GM18511 (cell line): Measurements from ENCODE around the gene CPSF4L.
A peak's percentile ranks its signal among the peaks of the same experiment; 100 is the strongest.

Experiments
- ATAC-seq: cut with Tn5 transposase; IDR thresholded peaks from one replicate; pipeline ENCODE4 v1.9.1; 2021; ENCODE audit warnings: mild to moderate bottlenecking, moderate library complexity; ENCODE audit not compliant: unreplicated experiment

CPSF4L gene

DNA sequence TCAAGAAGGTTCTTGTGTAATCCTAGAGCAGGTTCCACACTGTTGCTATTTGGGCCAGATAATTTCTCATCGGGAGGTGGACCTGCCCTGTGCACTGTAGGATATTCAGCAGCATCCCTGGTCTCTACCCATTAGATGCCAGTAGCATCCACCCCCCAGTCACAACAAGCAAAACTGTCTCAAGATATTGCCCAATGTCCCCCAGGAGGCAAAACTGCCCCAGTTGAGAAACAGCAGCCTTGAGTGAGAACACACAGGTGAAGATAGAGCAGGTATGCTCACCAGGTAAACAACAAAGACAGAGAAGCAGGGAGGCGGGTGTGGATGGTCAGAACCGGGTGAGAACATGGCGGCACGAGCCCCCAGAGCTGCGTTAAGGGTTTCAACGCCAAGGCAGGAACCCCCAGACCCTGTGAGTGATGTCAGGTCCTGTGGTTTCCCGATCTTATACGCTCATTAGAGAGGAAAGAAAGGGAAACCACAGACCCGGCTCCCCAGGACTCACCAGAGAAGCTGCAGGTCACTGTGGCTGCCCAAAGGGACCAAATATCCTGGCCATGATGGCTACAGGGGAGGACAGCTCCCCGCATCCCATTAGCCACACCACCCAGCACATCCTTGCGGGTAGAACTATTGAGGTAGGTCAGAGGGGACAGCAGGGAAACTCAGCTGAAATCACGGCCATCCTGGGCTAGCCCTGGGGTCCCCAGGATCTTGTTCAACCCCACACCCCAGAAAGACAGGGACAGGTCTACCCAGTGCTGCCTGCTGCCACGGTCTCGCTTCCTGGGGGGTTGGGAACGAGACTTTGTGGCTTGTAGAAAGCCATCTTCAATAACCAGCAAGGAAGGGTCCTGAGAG lies 28.9 kb upstream of the CPSF4L start:
- peak; percentile 63 for ATAC-seq

DNA sequence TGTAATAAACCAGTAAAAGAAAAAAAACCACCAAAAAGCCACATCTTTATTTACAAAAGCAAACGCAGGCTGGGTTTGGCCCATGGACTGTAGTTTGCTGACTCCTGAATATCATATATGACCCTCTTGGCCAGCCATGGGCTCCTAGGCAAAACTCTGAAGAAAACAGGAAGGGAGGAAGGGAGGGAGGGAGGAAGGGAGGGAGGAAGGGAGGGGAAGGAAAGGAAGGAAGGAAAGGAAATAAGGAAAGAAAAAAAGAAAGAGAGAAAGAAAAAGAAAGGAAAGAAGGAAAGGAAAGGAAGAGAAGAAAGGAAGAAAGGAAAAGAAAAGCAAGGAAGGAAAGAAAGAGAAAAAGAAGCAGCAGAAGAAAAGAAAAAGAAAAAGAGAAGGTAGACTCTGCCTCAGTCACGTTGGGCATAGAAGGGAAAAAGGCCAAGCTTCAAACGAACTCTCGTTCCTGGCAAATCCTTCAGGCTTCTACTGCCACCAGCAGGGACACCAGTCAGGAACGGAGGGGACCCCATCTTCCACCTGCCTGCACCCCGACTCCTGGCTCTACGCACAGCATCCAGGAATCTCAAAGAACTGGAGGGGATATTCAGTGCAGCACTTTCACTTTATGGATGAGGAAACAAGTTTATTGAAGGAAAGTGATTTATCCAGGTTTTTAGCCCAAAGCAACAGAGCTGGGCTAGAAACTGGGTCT lies 28.0 kb upstream of the CPSF4L start:
- no peak for ATAC-seq

DNA sequence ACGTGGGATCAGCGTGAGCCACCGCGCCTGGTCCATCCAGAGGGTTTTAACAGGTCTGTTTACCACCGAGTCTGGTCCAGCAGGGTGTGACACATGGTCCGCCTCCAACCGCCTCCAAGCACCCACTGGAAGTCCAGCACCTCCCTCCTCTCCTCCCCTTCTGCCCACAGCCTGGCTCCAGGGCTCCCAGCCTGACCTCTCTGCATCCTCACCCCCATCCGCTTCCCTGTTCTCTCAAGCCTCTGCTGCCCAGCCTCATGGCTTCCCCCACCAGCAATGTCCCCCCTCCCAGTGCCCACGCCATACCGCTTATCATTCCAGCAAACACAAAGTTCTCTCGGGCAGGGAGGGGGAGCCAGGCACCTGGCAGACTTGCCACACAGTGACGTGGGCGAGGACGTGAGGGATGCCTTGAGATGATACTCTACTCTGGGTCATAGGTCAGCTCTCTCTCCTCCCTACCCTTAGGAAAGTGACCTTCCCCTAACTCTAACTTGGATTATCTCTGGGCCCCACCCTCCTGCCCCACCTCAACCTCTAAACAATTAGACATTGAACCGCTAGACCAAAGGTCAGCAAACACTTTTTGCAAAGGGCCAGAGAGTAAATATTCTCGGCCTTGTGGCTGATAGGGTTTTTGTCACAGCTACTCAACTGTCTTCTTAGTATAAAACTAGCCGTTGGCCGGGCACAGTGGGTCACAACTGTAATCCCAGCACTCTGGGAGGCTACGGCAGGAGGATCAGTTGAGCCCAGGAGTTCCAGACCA lies 27.0 kb upstream of the CPSF4L start:
- no peak for ATAC-seq

DNA sequence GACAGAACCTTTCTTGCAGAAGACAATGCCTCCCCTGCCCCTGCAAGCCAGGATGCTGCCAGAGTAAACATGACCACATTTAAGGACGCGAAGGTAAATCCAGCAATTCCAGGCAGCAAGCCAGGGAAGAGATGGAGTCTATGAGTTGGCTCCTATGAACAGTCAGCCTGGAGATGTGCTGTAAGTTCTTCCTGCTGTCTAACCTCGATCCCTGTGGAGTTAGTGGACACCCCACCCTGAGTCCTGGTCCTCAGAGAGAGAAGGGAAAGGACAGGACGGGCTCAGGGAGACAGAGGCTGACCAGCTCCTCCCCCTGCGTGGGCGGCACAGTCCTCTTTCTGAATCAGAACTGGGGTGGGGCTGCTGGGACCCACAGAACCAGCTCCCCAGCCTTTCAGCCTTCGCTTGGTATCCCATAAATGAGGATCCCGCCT lies 25.2 kb upstream of the CPSF4L start:
- no peak for ATAC-seq

DNA sequence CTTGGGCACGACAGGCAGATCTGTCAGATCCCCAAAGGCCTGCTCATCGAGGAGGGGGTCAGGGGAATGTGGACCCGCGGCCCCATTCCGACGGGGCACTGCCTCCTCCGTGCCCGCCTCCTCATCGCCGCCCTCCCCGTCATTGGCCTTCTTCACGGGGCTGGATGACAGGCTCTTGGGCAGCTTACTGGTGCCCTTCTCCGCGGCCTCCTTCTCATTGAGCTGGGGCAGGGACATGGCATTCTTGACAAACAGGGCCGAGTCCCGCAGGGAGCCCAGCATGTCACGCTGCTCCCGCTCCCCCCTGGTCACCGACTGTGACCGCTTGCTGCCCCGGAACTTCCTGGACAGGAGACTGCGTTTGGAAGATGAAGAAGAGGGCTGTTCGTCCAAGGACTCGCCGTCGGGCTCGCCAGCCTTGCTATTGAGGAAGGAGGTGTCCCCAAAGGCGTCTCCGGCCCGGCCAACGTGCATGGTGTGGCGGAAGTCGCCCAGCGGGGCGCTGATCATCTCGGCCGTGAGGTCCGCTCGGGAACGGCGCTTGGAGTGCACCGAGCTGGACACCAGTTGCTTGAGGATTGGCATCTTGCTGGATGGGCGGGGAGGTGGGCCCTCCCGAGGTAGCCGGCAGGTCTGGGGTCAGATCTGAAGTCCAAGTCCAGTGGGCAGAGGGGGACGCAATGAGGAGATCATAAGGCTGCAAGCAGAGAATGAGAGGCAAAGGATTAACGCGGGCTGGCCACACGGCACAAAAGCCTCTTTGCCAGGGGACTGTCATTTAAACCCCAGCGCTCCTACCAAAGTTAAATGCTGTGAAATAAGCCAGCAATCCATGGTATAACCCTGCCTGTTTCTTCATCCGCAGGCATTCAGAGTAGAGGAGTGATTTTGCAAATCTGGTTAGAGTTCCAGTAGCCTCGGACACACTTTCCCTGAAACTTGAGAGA lies 24.5 kb upstream of the CPSF4L start:
- ATAC-seq: no peak

DNA sequence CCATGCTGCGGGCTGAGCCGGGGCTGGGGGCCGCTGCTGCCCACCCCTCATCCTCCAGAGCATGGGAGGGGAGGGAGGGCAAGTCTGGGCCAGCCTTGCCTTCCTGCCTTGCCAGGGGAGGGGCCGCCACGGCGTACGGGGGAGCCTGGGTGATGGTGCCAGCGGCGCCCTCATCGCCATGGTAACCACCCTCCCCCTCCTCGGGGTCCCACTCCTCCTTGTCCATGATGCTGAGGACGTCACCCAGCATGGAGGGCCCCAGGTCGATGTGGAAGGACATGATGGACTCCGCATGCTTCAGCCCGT lies 23.9 kb upstream of the CPSF4L start:
- no peak for ATAC-seq

DNA sequence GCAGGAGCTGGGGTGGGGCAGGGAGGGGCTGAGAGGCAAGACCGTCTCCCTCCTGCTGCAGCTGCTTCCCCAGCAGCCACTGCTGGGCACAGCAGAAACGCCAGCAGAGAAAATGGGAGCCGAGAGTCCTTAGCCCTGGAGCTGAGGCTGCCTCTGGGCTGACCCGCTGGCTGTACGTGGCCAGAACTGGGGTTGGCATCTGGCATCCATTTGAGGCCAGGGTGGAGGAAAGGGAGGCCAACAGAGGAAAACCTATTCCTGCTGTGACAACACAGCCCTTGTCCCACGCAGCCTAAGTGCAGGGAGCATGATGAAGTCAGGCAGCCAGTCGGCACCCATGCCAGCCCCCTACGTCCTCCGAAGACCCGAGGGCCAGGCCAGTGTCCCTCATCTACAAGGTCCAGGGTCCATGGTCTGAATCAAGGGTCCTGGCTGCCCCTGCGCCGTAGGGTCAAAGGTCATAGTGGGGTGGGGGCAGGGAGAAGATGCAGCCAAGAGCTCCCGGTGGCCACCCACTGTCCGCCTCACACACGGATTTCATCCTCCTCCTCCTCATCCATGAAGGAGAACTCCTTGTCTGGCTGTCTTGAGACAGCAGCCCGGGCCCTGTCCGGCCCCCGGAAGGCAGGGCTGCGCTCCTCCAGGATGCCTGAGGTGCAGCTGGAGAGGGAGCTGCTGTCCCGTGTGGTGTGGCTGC lies 23.4 kb upstream of the CPSF4L start:
- no peak for ATAC-seq

DNA sequence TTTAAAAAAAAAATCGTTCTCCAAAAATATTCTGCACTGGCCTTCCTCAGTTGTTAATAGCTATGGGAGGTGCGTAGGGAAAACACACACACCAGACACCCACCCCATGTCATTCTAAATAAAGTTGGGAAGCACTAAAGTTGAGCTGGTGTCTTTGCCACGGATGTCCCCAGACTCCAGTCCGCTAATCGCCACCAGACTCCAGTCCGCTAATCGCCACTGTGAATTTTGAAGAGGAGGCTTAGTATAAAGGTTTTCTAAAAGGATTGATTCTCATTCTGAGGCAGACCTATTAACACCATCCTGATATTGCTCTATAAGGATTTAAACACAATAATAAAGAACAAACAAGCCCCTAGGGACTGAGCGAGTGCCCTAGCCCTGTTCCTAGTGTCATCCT lies 22.7 kb upstream of the CPSF4L start:
- ATAC-seq: no peak

DNA sequence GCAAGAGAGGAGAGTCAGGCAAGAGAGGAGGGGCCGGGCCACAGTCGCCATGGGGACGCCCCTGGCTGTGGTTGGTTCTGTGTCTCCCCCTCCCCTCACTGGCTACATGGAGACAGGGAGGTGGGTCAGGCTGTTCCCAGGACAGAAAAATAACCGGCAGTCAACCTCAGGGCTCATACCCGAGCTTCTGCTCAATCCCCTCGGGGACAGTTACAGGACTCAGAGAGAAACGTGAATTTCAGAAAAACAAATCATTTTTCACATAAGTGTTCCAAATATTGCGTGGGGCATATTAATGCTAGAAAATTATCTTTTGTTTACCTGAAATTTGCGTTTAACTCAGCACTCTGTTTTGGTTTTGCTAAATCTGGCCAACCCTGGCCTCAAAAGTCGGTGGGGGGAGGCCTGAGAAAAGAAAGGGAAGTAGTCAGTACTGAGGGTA lies 22.2 kb upstream of the CPSF4L start:
- no peak for ATAC-seq

DNA sequence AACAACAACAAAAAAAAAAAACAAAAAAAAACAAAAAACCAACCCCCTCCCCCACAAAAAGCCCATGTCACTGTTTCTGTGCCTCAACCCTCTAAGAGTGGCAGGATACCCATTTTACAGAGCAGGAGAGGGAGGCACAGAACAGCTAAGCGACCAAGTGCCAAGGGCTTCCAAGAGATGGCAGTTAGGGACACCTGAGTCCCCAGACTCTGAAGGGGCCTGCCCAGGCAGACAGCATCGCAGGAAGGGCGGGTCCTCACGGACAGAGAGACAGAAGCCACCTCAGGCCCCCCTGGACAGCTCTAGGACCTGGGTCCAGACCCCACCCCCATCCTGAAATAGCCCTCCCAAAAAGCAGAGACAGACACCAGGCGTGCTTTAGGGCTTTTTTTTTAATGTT lies 21.6 kb upstream of the CPSF4L start:
- no peak for ATAC-seq

DNA sequence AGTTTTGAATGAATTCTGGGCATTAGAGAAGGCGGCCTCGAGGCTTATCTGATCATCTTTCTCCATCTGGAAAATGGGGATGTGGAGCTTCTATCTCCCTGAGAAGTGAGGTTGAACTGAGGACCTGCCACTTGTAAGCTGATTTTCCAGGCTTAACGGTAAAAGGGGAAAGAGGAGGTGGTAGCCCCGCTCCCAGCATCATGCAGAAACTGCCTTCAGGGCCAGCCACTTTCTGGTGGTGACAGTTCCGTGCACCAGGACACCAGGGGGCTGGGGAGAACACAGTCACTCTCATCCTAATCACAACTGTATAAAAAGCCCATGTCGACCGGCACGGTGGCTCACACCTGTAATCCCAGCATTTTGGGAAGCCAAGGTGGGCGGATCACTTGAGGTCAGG lies 20.9 kb upstream of the CPSF4L start:
- no peak for ATAC-seq

DNA sequence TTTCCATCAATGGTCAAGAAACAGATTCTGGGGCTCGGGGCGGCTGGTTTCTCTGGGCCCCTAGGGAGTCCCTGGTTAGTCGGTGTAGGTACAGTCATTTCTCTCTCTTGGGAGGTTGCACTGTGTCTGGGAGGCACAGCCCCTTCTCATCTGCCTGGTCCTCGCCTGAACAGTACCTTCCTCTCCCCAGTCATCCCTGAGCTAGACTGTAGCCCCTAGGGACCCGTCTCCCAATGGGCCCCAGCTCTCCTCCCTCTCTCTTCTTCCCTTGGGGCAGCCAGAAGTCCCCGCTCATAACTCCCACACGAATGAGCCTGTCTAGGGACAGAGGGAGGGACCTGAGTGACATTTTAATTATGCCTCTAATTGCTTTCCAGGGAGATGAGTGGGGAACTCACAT lies 20.2 kb upstream of the CPSF4L start:
- ATAC-seq: peak; percentile 98

DNA sequence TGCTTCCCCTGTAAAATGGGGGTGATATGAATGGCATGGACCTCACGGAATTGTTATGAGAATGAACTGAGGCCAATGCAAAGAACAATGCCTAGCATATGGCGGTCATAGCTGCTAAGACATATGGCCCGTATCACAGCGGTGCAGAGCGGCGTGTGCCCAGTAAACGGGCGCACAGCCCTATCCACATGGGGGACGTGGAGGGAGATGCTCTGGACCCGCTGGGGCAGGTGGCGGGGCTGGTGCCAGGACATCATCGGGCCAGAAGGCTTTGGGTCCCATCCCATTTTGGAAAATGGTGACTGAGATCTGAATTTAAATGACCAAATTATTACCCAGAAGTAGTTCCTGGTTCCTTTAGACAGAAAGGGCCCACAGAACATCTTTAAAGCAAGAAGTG lies 18.5 kb upstream of the CPSF4L start:
- ATAC-seq: no peak

DNA sequence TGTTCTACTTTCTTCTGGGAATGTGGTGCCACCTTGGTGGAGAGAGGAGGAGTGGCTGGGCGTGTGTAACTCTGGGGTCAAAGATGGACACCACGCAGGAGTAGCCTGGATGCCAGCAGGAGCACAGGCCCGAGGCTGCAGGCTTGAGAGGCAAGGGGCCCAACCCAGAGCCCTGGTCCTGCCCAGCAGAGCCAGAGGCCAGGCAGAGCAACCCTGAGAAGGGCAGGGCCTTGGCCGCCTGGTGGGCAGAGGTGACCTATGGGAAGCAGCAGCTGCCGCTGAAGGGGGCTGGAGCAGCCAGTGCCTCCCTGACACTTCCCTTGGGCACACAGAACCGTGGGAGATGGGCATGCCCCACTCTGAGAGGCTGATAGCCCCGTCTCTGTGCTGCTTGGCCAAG lies 18.0 kb upstream of the CPSF4L start:
- ATAC-seq: no peak

DNA sequence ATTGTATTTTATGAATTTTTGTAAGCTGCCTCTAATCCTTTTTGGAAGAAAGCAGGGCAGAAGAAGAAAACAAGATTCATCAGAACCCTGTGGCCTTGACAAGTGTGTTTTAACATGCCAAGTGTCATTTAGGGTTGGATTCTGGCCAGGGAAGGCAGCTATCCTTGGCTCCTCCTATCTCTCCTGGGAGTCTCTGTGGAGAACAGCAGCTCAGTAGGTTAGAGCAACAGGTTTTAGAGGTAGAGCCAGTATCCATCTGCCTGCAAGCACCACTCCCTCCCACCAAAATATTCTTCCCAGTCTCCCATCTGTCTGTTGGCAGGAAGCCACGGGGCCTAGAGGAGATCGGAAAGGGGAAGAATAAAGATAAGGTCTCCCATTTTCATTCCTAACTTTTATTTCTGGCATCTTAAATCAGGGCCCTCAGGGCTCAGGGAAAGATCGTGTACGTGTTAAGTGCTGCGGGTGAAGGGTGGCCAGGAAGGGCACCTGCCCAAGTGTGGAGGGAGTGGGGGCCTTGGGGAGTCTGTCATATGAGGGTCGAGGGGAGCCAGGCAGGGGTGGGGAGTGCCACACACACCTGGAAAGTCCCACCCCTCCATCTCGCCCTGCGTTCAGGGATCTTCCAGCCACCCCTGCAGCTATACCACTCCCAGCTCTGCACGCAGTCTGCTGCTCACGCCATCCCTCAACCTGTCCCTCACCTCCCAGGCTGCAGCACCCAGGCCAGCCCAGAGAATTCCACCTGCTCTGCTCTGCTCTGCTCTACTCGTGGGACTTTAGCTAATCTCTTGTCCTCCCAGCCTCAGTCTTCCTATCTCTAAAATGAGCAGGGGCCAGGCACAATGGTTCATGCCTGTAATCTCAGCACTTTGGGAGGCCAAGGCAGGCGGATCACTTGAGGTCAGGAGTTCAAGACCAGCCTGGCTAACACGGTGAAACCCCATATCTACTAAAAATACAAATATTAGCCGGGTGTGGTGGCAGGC lies 17.1 kb upstream of the CPSF4L start:
- ATAC-seq: no peak

DNA sequence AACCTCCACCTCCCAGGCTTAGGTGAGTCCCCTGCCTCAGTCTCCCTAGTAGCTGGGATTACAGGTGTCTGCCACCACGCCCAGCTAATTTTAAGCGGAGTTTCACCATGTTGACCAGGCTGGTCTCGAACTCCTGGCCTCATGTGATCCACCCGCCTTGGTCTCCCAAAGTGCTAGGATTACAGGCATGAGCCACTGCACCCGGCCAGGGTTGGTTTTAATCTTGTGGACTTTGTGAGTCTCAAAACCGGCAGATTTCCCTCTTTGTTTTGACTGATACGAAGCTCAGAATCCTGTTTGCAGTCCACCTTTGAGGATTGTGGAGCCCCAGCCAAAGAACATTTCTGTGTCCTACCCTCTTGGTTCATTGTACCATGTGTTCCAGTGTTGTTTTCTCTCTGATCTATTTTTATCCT lies 16.4 kb upstream of the CPSF4L start:
- no peak for ATAC-seq

DNA sequence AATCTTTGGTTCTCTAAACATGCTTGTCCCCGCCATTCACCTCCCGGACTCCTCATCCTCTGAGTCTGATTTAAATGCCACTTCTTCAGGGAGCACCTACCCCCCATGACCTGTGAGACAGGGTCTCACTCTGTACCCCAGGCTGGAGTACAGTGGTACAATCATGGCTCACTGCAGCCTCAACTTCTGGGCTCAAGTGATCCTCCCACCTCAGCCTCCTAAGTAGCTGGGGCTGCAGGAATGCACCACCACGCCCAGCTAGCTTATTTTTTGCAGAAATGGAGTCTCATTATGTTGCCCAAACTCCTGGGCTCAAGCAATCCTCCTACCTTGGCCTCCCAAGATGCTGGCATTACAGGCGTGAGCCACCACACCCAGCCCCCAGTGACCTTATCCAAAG lies 12.8 kb upstream of the CPSF4L start:
- no peak for ATAC-seq

DNA sequence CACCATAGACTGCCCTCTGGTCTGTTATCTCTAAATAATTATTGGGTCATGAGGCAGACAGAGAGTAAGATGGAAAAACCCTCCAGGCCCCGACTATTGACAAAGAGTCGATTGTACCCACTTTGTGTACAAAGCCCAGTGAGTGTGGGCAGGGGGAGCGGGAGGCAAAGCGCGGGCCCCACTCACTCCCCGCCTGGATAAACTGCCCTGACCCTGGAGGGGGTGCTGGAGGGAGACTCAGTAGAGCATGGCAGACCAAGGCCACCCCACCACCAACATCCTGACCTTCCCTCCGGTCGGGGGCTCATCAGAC lies 11.2 kb upstream of the CPSF4L start:
- no peak for ATAC-seq

DNA sequence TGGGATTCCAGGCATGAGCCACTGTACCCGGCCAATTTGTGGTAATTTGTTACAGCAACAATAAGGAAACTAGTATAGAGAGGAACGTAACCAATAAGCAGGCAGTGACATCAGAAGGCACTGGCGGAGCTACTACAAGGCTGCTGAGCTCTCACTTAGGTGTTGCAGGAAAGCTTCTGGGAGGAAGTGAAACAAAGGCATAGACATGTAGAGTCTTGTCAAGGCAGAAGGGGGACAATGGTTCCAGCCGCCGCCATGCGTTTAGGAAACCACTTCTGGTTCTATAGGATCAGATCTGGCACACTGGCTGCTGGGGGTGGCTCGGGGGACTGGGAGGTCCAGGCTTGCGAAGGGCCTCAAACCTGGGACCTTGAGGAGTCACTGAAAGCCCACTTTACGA lies 9.4 kb upstream of the CPSF4L start:
- ATAC-seq: peak; percentile 98
